TTC549 (cell line): ENCODE results near the gene CCL20.
"Not testable (repeated sequence)": the region's sequence is repeated elsewhere in the genome, so short reads cannot be mapped to it uniquely, and the experiment has no call there.

Experiments
- FAIRE-seq: peaks from 2 replicates; lab custom pipeline; 2012; peaks lifted over from hg19 to GRCh38; lab: Jason Lieb, UNC

CCL20 gene

DNA sequence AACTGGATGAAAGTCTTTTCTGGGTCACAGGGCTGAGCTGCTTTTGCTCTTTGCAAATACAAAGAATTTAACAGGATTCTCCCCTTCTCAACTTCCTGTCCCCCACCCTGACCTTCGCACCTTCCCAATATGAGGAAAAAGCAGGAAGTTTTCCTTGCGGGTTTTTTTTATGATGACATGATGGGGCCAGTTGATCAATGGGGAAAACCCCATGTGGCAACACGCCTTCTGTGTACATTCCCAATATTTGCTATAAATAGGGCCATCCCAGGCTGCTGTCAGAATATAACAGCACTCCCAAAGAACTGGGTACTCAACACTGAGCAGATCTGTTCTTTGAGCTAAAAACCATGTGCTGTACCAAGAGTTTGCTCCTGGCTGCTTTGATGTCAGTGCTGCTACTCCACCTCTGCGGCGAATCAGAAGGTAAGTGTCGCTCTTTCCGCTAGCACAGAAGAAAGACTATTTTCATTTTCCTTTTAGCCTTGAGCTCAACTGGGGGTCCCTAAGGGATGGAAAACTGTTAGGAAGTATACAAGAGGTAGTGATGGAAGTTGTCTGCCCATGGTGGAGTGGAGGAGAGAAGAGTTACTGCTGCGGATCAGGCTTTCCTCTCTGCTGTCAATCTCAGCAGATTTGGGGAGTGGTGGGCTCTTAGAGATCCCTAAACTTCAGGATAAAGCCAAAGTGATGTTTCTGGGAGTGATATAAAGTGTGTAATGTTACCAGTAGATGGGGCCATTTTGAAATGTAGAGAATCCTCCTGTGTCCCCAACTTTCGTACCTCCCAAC lies at the start of gene CCL20:
Gene CCL20, plus strand, starts transcription at position 281 of the 792 bp plus-strand sequence. Its CDS starts 70 bp downstream, at position 351.
- no peak for FAIRE-seq

DNA sequence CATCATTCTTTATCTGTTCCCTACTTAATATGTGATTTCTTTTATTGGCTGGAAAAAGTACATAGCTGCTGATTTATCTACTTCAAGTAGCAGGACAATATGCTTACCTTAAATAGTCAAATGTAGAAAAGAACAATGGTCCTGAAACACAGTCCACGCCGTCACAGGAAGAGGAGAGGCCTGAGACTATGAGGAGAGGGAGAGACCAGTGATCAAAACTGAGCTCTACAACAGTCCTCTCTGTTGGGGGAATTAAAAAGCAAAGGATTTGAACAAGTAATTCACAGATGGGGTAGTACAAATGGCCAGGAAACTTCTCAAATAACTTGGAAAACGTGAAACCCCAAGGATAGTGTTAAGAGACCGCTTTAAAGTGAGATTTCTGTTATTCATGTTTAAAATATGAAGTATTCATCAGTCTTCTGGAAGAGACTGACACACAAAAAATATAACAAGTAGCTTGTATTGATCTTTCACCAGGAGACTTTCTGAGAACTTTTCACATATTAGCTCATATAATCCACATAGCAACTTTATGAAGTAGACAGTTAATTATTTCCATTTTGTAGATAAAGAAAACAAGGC lies 47.8 kb upstream of the CCL20 start:
- no peak for FAIRE-seq

- no peak for FAIRE-seq
Observed at GRCh38 chr2:227766373-227766883, 47.2 kb upstream of the CCL20 start.

GRCh38 chr2:227767830-227768229 lies 45.8 kb upstream of the CCL20 start:
- FAIRE-seq, result no peak

DNA sequence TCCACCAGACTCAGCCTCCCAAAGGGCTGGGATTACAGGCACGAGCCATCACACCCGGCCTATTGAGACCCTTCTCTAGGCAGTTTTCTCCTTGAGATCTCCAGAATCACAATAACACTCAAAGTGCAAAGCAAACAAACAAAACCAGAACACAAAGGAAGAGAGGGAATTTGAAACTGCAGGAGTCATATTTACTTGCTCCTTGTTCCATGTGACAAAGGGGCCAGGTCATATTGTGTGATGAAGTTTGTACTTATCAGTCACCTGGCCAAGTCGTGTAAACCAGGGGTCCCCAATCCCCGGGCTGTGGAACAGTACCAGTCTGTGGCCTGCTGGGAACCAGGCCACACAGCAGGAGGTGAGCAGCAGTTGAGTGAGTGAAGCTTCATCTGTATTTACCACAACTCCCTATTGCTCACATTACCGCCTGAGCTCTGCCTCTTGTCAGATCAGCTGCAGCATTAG lies 41.4 kb upstream of the CCL20 start:
- FAIRE-seq, result no peak

- FAIRE-seq, result no peak
Observed at GRCh38 chr2:227772932-227773331, 40.7 kb upstream of the CCL20 start.

DNA sequence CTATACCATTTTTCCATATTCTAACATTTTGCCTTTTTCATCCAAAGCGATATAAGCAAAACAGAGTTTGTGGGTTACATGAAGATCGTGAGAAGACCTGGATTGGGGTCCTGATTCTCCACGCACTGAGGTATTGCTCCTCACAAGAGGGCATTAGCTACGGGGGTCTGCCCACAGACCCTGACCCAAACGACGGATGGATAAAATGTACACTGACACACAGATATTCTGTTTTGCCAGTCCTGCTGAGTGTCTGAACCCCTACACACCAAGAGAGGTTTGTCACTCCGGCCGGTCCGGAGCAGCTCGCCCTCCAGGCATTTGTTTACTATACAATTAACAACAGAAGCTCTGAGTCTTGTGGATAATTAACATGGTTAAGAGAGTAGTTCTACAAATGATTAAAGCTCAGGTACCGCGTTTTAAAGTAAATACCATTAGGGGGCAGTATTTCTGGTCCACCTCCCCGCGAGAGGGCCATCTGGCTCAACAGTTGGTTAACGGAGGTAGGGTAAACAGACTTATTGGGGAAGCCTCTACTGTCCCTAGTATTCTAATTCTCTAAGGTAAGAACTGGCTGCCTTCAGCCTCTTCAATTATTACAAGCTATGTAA lies 39.5 kb upstream of the CCL20 start:
- FAIRE-seq, result no peak

DNA sequence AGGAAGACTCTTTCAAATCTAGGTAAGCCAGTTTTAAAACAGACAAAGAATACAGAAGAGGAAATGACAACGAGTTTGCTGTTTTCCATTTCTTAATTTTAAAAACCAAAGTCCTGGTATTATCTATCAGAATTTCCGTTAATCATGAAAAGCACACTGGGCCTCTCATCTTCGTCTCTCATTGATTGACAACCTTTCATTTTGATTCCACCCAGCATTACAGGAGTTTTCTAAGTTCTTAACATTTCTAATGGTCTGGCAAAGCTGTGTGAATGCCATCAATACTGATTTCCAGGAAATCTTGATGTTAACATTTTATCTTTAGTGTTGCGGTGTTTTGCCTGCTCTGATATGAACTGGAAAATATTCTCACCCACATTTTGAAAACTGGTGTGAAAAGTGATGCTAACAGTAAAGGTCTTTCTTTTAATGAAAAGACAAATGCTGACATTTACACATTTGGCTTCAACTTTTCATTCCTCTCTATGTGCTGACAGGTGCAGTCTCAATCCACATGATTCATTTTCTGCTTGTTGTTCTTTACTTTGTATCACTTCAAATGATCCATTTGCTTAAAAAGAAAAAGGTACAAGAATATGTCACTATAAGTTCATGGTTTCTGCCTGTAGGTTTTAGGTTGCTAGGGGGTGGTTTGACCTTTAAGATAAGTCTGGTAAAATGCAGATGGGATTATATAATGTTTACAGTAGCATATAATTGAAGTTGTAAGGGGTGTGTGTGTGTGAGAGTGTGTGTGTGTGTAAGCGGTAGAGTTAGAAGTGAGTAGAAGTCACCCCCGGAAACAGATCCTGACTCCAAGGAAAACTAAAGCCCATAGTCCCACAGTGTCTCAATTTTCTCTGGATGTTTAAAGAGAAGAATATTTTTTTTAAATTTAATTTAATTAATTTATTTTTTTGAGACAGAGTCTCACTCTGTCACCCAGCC lies 38.5 kb upstream of the CCL20 start:
- no peak for FAIRE-seq

DNA sequence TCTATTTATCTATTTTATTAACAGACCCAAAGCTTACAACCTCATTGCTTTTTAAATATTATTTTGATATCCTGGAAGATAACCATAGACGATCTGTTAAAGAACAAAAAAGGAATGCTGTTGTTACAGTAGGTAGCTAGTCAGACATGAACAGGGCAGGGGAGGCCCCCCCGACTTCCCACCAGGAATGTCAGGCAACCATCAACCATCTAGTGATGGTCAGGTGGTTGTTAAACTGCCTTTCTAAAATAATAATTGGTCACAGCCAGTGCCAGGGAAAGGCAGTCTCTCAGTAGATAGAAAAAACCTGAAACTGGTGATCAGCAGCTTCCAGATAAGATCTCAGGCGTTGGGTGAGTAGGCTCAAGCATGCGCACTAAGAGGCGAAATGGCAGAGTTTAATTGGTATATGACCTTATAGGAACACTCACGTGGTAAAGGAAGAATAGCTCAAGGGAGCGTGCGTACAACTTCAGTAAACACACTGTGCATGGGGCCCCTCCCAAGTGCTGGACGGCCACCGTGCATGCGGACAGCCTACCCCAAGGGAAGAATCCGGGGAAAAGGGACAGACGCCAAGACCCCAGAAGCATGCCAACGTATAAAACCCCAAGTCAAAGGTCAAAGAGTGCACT lies 32.5 kb upstream of the CCL20 start:
- FAIRE-seq, result no peak

DNA sequence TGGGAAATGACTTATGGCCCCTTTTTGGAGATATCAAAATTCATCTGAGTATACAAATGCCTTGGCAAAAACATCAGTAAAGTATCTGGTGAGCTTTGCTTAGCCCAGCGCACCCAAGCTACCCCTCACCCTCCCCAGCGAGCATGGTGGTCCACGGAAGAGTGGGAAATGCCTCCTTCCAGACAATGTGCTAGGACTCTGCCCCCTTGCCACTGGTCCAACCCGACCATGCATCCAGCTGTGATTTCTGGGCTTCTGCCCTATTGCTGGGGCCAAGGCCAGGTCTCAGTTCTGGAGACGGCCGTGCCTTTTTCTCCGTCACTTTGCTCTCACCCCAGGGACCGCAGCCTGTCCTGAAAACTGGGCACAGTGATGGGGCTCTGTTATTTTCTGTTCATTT lies 31.8 kb upstream of the CCL20 start:
- no peak for FAIRE-seq

- FAIRE-seq, result no peak
Observed at GRCh38 chr2:227782804-227783203, 30.8 kb upstream of the CCL20 start.

- no peak for FAIRE-seq
Observed at GRCh38 chr2:227783404-227784138, 30.1 kb upstream of the CCL20 start.

DNA sequence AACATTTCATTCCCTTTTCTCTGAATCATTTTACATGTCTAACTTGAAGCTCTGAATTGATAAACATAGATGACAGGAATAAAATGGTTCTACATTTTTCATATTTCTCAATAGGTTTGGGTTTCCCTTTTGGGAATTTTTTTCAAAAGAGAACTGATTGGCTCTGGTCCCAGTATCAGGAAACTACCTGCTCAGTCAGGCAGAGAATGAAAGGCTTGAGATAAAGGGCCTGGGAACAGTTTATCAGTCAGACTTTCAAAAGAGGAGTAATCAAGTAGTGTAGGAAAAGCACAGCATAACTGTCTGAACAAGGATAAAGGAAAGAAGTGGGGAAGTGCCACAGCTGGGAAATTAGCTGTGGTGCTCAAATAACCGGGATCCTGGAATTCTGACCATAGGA lies 28.3 kb upstream of the CCL20 start:
- FAIRE-seq, result no peak

GRCh38 chr2:227788561-227789018 lies 25.1 kb upstream of the CCL20 start:
- FAIRE-seq, result no peak

- no peak for FAIRE-seq
Observed at GRCh38 chr2:227789803-227790202, 23.8 kb upstream of the CCL20 start.

DNA sequence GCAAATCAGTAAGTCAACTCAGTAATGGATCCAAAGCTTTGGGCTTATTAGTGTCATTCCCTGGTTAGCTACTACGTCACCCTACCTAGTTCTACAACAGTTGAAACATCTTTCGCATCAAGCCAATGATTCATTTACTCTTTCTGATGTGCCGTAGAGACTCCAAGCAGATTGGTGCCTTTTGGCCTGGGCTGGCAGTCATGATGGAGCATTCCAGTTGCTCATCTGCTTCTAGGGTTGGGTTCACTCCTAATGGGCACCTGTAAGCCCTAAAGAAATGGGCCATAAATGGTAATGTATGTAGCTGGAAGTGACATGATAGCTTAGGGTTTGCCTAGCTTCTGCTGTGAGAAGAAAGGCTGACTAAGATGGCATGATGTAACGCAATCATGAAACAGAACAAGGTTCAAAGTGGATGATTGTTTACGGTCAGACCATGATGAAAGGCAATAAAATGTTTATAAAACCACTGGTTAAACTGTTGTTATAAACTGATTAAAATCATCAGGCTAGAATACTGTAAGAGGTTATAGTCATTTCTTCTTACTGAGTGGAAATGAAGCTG lies 20.4 kb upstream of the CCL20 start:
- FAIRE-seq, result no peak

DNA sequence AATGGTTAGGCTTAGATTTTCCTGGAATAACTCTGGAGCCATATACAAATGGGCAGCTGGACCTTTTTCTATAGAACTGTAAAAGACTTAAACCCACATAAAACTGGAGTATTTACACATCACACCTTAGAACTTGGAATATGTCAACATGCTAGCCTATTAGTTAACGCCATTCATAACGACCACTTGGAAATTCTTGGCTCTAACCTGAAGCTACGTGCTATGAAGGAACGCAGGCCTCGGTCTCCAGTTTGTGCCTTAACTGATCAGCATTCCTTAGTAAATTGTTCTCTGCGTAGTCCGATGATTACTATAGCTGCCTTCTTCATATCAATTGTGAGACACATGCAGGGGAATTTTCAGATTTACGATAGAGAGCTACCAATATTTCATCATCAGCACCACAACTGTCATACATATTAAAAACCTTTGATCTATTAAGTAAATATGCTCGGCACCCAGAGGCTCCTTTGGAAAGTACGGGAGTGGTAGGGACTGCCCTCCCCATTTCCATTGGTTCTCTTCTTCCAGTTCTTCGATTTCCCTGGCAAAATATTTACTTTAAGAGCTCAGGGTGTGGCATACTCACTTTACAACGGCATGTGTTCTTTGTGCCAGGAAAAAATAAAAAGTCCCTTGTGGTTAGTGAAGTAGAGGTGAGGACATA lies 17.5 kb upstream of the CCL20 start:
- no peak for FAIRE-seq

DNA sequence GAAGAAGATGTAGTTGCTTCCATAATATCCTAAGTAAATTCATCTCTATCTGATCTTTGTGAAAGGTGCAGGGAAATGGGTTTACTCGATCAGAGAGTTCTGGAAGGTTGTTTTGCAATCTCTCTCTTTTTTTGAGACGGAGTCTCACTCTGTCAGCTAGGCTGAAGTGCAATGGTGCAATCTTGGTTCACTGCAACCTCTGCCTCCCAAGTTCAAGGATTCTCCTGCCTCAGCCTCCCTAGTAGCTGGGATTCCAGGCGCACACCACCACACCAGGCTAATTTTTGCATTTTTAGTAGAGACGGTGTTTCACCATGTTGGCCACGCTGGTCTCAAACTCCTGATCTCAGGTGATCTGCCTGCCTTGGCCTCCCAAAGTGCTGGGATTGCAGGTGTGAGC lies 16.9 kb upstream of the CCL20 start:
- not testable (repeated sequence) for FAIRE-seq

GRCh38 chr2:227799202-227799601 lies 14.4 kb upstream of the CCL20 start:
- FAIRE-seq, result no peak

DNA sequence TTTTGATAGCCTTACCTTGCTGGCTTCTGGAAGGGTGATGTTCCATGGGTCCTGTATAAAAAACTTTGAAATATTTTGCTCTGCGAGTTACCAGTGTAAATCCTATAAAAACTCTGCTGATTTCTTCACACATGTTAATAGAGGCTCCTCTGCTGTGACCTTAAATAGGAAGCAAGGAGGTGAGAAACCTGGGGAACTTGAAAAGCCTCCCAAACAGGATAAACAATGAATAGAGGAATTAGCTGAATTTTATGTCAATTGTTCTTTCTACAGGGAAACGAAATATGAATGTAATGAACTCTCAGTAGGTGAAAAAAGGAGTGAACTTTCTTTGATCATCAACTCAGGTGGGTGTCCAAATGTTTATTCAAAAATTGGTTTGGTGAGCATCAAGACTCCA lies 10.8 kb upstream of the CCL20 start:
- no peak for FAIRE-seq
